HuH-7 (cell line): Measurements from ENCODE around the gene PCCA.
"Not testable (repeated sequence)": the region's sequence is repeated elsewhere in the genome, so short reads cannot be mapped to it uniquely, and the experiment has no call there.

Source experiments
- DNase-seq: peaks from one replicate; pipeline ENCODE4 v3.0.0; 2011; ENCODE audit warnings: low spot score

PCCA gene

DNA sequence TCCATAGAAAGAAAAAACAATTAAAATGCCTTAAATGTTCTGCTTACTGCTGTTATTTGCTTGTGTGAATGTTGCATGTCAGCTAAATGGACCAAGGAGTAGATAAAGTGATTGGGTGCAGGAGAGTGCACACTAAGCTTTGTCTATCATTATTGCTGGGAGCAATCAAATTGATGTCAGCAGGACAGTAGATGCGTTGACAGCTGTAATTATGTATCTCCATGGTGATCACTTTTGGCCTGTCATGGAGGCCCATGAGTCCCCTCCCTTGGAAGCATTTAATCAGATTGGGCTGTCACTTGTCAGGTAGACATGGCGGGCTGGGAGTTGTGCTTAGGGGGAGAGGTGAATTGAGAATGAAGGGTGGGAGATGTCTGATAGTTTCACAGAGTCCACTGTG is 215.3 kb downstream of the PCCA start:
- no peak for DNase-seq

DNA sequence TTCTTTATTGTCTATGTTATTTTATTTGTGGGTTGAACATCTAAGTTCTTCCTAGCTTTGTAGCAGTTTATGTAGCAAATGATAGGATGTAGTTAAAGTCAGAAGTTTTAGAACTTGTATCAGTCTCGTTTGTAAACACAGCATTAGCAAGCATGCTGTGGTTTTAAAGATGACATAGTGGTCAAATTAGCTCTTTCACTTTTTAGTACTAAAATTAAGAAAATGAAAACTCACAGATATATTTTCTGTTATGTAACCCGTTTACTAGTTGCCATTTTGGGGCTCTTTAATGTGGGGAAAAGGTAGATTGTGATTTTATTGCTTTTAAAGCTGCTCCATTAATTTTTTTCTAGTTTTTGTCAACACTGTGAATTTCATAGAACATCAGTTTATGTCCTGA is 216.5 kb downstream of the PCCA start:
- DNase-seq, result no peak

DNA sequence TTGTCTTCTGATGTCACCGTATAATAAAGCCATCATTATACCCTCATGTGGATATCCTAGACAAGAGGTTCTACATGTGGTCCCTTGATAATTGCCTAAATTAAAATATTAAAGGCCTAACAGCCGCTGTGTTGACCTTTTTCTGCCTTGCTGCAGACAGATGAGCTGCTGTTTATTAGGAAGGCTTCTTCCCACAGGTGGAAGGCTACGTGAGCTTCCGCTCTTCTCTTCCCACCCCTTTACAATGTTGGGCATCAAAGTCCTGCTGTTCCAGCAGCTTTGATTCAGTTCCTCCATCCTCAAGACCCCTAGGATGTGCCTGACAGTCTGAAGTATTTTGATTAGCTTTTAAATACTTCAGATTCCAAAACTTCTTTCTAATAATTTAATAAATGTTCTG is 217.1 kb downstream of the PCCA start:
- no peak for DNase-seq

DNA sequence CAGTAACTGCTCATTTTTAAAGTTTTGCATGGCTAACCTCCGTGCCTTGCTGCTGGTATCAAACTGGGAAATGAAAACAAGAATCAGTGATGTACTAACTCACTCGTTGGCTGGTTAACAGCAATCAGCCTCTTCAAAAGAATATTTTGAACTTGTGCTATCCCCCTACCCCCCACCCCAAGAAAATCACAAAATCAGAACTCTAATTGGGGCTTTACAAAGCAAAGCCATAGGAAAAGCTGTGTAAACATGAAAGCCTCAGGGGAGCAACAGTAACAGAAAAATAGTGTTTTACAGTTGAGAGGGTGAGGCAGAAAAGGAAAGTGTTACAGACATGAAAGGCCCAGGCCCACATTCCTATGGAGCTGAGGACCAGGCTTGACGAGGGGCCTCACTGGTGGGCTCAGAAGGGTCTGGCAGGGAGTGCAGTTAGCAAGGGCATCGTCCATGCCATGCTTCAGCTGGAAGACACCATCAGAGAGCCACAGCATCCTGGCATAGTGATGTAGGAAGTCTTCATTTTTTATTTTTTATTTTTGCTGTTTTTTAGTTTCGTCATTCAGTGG is 217.6 kb downstream of the PCCA start:
- no peak for DNase-seq

DNA sequence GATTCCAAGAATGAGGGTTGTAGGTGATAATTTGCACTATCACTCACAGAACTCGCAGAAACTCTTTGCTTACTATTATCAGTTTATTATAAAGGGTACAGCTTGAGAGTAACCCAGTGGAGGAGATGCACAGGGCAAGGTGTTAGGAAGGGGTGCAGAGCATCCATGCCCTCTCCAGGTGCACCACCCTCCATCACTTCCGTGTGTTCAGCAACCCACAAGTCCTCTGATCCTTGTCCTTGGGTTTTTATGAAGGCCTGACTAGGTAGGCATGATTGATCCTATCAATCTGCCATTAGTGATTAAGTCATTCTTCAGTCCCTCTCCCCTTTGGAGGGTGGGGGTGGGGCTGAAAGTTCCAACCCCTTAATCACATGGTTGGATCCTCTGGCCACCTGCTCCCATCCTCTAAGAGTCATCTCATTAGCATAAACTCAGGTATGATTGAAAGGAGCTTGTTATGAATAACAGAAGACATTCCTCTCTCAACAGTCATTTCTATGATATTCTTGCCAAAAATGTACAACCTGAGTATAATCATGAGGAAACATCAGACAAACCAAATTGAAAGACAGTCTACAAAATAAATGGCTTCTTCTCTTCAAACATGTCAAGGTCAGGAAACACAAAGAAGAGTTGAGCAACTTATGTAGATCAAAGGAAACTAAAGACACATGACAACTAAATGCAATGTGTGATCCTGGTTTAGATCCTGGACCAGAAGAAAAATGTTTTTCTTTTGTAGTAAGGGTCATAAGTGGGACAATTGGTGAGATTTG is 225.4 kb downstream of the PCCA start:
- no peak for DNase-seq

GRCh38 chr13:100315522-100315921 is 226.6 kb downstream of the PCCA start:
- DNase-seq, result no peak

- DNase-seq, result not testable (repeated sequence)
Measured at GRCh38 chr13:100318473-100318872, 229.6 kb downstream of the PCCA start.

DNA sequence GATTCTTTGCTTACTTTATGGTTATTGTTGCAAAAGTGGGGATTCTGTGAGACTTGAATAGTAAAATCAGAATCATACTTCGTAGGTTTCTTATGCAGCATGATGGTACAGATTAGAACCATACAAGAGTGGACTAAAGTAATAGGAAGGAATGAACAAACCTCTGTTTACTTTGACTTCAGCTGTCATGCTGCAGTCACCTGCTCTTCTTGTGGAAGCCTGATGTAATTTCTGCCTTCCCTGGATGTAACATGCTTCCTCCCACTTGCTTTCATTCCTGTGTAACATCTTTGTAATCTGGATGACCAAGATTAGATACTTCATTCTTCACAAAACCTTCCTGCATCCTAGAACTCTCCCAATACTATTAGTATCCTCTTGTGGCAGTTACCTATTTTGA is 235.0 kb downstream of the PCCA start:
- no peak for DNase-seq

GRCh38 chr13:100330662-100331061 is 241.8 kb downstream of the PCCA start:
- no peak for DNase-seq

DNA sequence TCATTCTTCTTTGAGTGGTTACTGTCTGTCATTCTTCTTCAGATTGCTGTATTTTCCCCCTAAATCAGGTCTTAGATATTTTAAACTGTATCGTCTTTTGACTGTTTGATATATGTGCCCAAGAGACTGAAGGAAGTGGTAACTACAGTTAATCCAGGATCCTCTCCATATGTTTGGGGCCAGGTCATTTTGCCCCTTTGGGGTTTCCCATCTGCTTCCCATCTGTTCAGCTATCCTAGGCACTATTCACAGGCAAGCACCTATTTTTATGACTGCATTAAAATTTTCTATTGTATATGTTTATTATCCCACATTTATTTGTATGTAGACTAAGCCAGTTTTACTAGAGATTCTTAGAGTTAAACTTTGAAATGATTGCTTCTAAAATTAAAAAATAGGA is 244.2 kb downstream of the PCCA start:
- DNase-seq, result no peak

DNA sequence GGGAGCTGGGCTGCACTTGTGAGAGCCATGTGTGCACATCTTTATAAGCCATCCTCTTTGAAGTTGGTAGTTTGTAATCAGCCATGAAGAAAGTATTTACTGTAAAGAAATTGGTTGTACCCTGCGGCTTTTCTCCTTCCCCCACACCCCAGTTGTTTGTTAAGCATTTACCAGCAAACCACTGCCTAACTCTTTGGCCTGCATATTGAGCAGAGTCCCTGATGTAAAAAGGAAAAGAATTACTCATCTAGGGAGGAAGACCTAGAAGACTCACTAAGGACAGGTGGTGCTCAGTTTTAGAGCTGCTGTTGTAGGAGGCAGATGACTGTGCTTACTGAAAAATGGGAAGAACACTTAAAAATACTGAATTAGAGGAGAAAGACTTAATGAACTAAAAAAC is 245.3 kb downstream of the PCCA start:
- DNase-seq, result no peak

- no peak for DNase-seq
Measured at GRCh38 chr13:100336795-100337516, 248.1 kb downstream of the PCCA start.

DNA sequence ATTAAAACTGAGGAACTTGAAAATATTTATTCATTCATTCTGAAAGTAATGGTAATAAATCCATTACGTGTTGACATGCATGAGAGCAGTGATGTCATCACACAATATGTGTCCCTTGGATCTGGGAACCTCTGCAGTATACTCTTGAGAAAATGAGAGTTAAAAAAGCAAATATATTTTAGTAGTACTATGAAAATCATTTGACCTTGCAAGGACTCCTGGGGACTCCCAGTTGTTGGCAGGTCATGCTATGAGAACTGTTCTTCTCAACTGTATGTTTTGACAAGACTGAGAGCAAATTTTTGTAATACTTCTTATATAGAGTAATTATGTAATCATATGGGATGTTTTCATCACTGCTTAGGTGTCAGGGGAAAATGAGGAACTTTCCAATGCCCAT is 249.4 kb downstream of the PCCA start:
- DNase-seq, result no peak

DNA sequence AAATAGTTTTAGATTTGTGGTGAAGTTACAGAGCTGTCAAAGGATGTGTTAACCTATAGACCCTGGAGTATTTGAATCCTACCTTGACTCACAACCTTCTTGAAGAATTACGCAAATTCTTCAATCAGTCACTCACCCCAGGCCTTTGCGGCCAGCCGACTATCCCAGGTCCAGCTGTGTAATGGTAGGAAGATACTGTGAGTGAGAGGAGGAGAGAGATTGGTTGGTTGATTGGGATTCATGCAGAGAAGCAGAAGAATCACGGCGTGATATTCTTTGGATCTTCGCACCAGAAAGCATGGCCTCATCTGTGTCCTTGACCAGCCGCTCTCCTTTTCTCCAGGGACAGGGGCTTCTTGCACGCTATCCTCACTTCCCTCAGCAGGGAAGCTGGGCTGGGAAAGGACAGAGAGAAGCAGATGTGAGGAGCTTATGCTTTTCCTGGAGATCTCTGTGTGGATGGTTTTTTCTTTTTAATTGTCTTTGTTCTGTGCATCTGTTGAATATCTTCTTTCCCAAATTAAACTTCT is 250.6 kb downstream of the PCCA start:
- DNase-seq, result no peak

DNA sequence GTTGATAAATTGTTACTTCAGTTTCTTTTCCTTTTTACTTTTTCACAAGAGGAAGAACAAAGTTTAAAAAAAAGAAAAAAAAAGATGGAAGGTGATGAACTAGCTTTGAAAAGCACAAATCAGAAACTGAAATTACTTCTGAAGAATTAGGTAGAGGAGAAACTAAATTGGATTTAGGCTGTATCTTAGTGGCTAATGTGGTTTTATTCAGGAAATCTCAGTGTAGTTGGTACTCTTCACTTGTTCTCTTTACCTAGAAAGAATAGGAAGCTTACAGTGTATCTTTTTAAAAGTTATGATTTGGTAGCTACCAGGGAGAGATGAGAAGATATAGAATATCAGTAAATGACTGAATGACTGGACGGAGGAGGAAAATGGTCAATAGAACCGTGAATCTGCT is 252.0 kb downstream of the PCCA start:
- DNase-seq, result no peak

GRCh38 chr13:100341327-100341726 is 252.4 kb downstream of the PCCA start:
- DNase-seq, result no peak

DNA sequence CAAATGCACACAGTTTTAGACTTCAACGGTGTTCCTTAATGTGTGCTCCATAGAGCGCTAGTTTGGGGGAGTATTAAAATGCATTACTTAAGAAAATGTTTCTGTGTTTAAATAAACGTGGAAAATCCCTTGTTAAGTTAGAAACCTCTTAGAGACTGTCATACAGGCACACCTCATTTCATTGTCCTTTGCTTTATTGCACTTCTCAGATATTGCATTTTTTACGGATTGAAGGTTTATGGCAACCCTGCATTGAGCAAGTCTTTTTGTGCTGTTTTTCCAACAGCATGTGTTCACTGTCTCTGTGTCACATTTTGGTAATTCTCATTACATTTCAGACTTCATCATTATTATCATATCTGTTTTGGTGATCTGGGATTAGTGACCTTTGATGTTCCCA is 255.7 kb downstream of the PCCA start:
- no peak for DNase-seq

DNA sequence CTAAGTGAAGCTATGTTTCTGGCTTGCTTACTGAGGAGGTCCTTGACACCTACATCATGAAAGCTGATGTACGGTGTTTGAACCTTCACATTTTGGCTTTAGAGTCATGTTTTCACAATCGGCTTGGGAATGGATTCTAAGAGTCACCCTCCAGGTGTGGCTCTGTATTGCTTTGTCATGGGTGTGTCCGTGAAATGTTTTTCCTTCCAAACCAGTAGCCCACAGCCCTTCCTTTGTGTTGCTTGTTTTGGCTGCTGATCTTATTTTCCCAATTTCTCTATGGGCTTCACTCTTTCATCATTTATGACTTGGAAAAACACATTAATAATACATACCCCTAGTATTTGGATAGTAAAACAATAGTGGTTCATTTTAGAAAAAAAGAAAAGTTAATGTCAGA is 259.1 kb downstream of the PCCA start:
- no peak for DNase-seq

- no peak for DNase-seq
Measured at GRCh38 chr13:100349594-100349993, 260.7 kb downstream of the PCCA start.

GRCh38 chr13:100350601-100351000 is 261.7 kb downstream of the PCCA start:
- no peak for DNase-seq

GRCh38 chr13:100356426-100356825 is 267.5 kb downstream of the PCCA start:
- DNase-seq, result no peak

DNA sequence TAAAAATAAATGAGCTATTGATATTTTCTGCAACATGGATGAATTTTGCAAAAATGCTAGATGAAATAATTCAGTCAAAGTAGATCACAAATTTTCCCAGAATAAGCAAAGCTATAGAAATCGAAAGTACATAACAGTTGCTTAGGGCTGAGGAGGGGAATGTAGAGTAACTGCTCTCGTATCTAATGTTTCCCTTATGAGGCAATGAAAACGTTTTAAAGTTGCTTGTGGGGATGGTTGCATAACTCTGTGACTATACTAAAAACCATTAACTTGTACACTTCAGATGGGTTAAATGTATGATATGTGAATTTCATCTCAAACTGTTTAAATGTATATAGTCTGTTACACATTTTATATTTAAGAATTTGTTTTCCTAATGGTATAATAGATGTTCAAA is 268.0 kb downstream of the PCCA start:
- DNase-seq, result no peak

GRCh38 chr13:100357764-100358163 is 268.9 kb downstream of the PCCA start:
- DNase-seq, result no peak
